ENCODE data around the gene COPG1.

GRCh38 chr3:129239991-129240390 is 9.4 kb upstream of the COPG1 start:
- no peak for TF ChIP-seq POLR2A (IDR thresholded peaks at IDR 0.05)
- TF ChIP-seq POLR2AphosphoS5 (IDR thresholded peaks at IDR 0.05), result no peak
